GM15510 (cell line): ENCODE data around the gene CEMP1.

Experiments used
- POLR2A ChIP-seq: IDR thresholded peaks from 3 replicates; pipeline ENCODE4 v1.6.1; 2011; ENCODE audit warnings: borderline replicate concordance; ENCODE audit not compliant: insufficient read length; ENCODE audit errors: extremely low read depth

The CEMP1 gene

DNA sequence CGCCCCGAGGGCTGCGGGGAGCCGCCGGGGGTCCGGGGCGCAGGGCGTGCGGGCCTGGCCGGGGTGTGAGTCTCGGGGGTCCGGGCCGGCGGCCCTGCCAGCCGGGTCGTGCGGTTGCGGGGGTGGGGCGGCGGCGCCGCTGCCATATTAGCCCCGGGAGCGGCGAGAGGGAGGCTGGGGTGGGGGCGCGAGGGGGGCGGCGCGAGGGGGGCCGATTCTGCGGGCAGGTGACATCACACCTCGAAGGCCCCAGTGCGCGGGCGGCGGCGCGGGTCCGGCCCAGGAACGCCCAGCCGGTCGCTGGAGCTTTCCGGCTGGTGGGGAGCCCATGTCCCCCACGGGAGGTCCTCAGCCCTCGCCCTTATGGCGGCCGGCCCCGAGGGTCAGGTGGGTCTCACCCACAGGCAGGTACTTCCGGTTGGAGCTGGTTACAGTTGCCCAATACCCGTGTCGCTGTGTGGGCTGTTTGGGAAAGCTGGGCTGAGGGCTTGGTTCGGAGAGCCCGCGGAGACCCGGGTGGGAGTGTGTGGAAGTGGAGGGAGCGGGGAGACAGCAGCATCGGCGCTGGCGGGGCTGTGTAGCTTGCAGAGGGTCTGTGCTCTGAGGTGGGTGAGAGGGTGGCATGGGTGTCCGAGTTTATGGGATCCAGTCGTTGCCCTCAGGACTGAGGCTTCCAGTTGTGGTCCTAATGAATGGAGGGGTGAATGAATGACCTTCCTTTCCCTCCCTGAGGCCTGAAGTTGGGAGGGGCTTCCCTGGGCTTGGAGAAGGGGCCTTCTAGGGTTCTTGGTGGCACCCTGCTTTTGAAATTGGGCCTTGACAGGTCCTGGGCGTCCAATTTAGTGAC is 16.7 kb downstream of the CEMP1 start:
- TF ChIP-seq POLR2A = no peak

DNA sequence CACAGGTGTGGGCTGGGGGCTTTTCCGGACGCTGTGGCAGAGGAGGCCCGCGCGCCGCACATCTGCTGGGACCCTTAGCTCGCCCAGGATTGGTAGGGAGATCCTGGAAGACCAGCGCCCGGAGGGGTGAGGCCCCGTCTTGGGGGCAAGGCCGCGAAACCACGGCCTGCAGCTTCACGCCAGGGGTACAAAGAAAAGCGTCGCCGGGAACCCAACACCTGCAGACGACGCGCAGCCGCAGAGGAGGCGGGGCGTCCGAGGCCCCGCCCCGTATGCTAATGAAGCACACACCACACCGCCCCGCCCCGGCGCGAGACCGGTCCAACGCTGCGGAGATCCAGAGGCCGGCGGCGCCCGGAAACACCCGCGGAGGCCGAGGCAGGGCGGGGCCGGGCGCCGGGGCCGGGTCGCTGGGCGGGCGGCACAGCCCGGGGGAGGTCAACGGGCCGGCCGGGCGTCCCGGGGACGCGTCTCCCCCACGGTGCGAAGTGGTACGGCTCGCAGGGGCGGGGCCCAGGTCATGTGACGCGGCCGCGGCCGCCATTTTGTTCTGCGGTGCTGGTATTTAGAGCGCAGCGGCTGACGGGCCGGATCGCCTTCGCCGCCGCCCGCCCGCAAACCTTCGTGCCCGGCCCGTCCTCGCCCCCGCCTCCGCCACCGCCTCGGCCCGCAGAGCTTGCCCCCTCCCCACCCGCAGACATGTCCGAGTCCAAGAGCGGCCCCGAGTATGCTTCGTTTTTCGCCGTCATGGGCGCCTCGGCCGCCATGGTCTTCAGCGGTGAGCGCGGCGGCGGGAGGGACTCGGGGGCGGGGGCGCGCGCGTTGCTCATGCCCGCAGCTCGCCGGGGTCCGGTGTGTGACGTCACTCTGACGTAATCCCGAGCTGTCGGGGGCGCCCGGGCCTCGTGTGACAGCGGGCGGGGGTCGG is 17.5 kb downstream of the CEMP1 start, which contains the start of gene ATP6V0C:
TSS of gene ATP6V0C (plus strand) at position 548 of the 928 bp plus-strand sequence. CDS start at position 700, 152 bp downstream.
- TF ChIP-seq POLR2A = peak; percentile 86

DNA sequence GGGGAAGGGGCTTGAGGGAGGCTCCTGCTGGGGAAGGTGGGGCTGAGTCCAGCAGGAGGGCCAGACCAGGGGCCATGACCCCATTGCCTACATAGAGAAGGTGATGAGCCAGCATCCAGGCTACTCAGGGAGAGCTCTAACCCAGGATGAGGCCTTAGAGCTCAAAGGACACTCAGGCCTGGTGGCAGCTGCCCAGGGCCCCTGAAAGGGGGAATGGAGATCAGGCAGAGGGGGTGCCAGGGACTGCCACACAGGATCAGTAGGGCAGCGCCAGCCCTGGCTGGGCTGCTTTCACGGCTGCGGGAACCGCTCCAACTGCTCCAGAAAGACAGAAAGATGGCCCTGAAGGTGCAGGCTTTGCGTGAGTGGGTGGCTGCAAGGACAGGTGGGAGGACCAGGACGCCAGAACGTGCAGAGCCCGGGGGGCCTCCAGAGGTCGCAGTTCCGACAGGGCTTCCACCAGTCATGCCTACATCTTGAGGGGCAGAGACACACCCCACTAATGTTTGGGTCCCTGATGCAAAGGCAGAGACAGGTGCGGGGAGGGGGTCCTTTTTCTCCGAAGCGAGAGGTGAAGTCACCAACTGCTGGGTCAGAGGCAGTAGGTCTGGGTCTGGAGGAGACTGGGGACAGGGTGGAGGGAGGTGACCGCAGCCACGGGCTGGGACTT is 18.3 kb downstream of the CEMP1 start:
- no peak for TF ChIP-seq POLR2A

DNA sequence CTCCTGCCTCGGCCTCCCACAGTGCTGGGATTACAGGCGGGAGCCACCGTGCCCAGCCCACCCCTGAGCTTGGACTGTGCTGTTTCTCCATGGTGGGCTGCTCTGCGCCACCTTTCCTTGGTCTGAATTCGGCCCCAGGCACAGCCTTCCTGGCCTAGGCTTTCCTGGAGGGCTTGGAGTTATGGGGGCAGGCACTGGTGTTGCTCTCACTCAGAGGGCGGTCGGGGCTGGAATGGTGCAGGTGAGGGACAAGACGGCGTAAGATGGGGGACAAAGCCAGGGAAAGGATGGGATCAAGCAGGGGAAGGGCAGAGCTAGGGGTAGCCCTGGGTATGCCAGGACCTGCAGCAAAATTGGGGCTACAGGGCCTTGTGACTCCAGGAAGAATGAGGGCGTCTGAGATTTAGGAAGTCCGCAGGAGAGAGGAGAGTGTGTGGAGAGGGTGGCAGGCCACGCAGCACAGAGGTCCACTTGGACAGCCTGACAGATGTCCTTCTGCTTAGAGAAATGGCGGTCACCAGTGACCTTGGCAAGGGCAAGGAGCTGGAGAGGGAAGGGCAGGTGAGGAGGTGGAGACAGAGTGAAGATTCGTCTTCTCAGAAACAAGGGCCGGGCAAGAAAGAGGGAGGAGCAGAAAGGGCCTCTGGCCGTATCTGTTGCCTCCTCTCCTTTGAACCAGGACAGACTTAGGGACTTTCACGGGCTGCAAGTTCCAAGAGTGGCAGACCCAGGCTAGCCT is 19.0 kb downstream of the CEMP1 start:
- no peak for TF ChIP-seq POLR2A

DNA sequence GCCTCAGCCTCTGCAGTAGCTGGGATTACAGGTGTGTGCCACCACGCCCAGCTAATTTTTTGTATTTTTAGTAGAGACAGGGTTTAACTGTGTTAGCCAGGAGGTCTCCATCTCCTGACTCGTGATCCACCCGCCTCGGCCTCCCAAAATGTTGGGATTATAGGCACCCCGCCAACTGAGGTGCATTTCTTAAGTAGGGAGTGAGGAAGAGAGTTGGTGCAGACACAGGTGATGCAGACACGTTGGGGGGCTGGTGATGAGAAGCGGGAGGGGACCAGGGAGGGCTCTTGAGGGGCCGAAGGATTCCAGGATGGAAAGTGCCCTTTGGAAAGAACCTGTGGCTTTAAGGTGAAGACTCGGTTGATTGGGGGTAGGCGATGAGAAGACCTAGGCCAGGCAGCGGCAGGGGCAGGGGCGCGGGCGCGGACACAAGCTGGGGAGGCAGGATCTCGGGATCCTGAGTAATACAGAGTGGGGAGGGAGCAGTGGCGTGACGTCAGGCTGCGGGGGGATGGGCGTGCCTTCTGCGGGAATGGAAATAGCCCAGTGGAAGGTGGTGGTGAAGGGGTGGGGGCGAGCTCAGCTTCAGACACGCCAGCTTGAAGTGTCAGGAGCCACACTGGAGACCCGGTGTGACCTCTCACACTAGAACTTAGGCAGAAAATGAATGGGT is 19.9 kb downstream of the CEMP1 start:
- no peak for TF ChIP-seq POLR2A

DNA sequence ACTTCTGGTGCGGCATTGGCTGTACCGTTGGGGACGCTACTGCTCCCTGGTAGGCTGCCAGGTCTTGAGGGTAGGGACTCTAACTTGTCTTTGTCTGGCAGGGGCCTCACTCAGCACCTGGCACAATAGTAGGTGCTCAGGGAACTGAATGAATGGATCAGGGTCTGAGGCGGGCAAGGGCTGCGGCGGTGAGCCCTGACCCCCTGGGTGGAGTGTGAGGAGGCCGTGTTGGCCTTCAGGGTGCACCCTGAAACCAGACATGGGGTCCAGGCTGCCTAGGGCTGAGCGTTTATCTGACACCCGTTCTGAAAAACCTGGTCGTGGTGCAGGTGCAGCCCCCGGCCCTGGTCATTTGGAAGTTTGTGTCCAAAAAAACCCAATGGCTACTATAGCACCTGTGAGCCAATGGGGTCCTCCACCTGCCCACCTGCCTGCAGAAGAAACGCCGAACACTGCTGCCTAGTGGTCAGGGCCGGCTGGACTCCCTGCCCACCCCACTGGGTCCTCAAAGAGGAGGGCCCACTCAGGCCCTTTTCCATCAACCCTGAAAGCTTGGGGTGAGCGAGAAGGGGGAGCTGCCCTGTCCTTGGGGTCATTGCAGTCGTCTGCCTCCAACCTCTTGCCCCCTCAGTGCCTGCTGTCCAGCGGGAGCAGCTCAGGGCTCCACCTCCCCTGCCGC is 22.3 kb downstream of the CEMP1 start:
- TF ChIP-seq POLR2A = no peak

DNA sequence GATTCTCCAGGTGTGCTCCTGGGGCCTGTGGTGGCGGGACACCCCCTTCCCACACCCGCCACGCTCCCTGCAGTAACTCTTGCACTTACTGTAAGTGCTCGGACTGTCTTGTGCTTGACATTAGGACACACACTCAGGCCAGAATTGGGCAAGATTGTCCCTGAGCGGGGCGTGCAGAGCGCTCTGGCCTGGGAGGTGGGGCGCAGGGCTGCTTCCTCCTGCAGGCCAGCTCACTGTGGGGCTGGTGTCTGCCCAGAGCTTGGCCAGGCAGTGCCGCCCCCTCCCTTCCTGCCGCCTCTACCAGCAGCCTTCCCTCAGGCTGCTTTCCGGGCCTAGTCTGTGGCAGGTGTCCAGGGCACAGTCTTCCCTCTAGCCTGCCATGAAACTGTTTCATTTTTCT is 23.5 kb downstream of the CEMP1 start:
- TF ChIP-seq POLR2A = no peak

DNA sequence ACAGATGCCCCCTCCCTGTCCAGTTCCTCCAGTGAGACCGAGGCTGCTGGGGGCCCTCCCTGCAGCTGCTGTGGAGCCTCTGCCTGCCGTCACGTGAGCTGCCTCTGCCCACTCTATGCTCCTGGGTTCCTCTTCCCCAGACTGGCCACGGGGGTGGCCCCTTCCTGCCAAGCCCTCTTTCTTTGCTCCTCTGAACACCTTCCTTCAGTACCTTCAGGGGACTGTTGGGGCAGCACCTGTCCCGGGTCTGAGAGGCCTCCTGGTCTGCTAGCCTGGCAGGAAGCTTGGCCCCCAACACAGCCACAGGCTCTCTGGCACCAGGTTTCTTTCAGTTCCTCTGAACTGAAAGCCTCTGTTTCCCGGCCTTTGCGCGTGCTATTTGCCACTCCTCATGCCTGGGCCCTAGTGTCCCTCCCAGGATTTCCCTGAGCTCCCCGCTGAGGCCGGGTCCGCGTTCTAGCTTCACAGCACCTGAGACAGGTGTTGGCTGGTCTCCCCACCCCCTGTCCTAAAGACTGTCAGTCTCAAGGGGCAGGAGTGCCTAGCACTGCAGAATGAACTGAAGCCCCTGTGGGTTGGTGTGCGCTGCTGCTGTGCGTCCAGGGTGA is 24.1 kb downstream of the CEMP1 start:
- TF ChIP-seq POLR2A = no peak

DNA sequence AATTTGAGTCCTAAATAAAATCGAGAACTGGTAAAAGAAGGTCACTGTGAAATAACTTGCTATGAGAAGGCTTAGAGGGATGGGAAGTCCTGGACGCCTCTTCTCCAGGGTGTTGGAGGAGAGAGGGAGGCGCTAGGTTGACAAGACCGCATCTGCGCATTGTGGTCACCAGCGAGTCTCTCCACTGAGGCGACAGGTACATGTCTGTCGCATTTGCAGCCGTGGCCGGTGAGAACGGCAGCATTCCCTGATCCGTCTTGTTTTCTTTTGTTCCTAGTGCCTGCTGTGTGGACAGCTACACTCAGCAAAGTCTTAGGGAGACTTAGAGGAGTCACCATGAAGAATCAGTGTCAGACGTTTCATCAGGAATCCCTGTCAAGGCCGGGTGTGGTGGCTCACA is 25.5 kb downstream of the CEMP1 start:
- TF ChIP-seq POLR2A = no peak

DNA sequence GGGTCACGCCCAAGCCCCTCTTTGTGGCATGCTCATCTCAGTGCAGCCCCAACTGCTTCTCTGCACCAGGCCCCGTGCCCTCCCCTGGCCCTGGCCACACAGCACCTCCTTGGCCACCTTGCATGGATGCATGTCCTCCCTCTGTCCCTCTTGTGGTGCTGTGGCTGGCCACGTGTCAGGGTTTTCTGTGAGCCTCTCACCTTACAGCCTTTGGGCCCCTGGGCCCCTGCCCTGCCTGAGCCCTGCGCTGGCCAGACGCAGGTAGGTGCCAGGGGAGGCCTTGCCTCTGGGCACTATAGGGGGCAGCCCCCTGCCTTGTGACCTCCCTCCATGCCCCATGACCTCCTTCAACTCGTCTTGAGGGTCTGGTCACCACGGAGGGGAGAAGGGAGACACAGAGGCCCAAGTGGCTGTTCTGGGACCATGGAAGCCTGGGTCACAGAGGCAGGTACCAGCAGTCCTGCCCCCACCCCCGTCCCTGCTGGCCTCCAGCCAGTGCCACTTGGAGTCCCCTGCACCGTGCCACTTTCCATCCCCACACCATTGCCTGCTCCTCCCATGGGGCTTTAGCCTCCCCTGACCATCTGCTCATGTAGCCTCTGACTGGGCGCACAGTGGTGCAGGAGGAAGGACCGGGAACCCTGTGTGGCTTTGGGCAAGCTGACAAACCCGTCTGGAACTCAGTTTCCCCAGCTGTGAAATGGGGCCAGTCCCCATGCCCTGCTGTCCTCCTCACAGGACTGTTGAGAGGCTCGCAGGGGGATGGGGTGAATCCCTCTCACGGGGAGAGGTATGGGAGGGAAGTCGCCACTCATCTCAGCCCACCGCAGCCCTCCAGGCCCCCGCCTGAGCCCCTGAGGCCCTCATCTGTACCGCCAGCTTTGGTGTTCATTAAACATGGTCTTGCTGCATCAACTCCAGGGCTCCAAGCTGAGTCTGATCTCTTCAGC is 29.0 kb downstream of the CEMP1 start:
- no peak for TF ChIP-seq POLR2A

DNA sequence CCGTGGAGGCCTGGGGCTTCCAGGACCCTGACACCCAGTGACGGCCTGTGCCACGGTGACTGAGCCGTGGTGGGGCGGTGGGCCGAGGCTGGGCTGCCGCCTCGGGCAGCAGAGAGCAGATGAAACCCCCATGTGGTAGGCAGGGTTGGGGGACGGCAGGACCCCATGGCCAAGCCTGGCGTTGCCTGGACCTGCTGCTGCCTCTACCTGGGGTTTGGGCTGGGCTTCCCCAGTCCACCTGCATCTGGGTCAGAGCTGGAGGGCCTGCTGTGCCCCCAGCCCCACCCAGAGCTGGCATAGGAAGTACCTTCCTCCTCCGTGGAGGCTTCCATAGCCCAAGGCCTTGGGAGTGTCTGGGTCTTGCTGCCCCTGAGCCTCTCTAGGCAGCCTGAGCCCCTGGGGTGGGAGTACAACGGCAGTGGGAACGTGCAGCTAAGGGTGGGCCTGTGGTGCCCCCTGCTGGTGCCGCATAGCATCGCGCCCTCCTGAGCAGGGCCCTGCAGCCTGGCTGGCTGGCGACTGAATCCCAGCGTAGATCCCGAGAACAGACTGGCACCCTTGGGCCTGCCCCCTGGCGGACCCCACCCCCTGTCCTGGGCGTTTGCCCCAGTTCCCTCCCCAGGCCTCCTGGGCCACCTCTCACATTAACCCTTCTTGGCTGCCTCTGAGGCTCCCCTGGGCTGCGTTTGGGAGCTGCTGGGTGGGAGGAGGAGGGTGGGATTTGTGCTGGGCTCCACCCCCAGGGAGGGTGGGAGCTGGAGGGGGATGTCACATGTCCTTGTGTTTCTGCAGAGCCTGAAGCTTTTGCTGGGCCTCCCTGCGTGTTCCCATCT is 30.1 kb downstream of the CEMP1 start:
- no peak for TF ChIP-seq POLR2A
